K562 (cell line): ENCODE data around the gene USPL1. TPM values are rescaled to one million over a fixed set of nuclear protein-coding genes. Genes with fewer than 3 reads are reported as not detected.

Experiments
- CBX8 ChIP-seq: fragments of 200-600 bp; sonication (generic); IDR thresholded peaks from 2 replicates; pipeline ENCODE4 v1.6.1; 2012; ENCODE audit warnings: borderline replicate concordance, mixed run types, low read depth, mild to moderate bottlenecking, moderate library complexity, mixed read lengths, low read length, control low read depth, inconsistent platforms; ENCODE audit not compliant: poor library complexity, severe bottlenecking; ENCODE audit errors: extremely low read depth
- EGR1 ChIP-seq: fragments of 450-650 bp; conservative IDR thresholded peaks from 2 replicates; pipeline ENCODE4 v1.6.1; 2017; ENCODE audit warnings: mild to moderate bottlenecking
- FOS ChIP-seq: IDR thresholded peaks from 3 replicates; pipeline ENCODE4 v1.6.1; 2011; ENCODE audit not compliant: insufficient read length; ENCODE audit errors: extremely low read depth
- FOXK2 ChIP-seq, 2 experiments: fragments of 450-650 bp; IDR thresholded peaks in 1 of 2; conservative IDR thresholded peaks in 1 of 2; 2 replicates each; pipeline ENCODE4 v1.6.1; 2016; ENCODE audit warnings: low read depth in 2 of 2, mild to moderate bottlenecking in 1 of 2
- GATAD2A ChIP-seq: fragments of 450-650 bp; IDR thresholded peaks from 2 replicates; pipeline ENCODE4 v1.6.1; 2017
- HLTF ChIP-seq: fragments of 450-650 bp; IDR thresholded peaks from 2 replicates; pipeline ENCODE4 v1.6.1; 2016
- POLR2A ChIP-seq: fragments of 450-650 bp; conservative IDR thresholded peaks from 2 replicates; pipeline ENCODE4 v1.6.1; 2016
- RHOXF2B ChIP-seq: fragments of 250-450 bp; sonication (Bioruptor Pico); conservative IDR thresholded peaks from 2 replicates; pipeline ENCODE4 v1.5.1; 2021
- TFAP4 ChIP-seq: sonication (generic); formaldehyde crosslinking; IDR thresholded peaks from 2 replicates; pipeline ENCODE4 v1.8.0; 2022; ENCODE audit warnings: missing genetic modification reagents, mild to moderate bottlenecking, moderate library complexity, borderline replicate concordance
- XRCC5 ChIP-seq: fragments of 200-400 bp; formaldehyde crosslinking; IDR thresholded peaks from 2 replicates; pipeline ENCODE4 v1.6.1; 2017; ENCODE audit warnings: low read depth, mild to moderate bottlenecking, low read length
- ZMIZ1 ChIP-seq, 2 experiments: fragments of 150-350 bp in 1 of 2; IDR thresholded peaks; 2 replicates each; pipeline ENCODE4 v1.6.1; 2012 to 2016; ENCODE audit warnings: low read depth in 2 of 2, low read length in 2 of 2, mild to moderate bottlenecking in 1 of 2, moderate library complexity in 1 of 2
- ZNF133 ChIP-seq: fragments of 250-450 bp; sonication (Bioruptor Pico); IDR thresholded peaks from 2 replicates; pipeline ENCODE4 v1.4.0; 2020; ENCODE audit warnings: mild to moderate bottlenecking
- ZNF449 ChIP-seq: fragments of 250-450 bp; sonication (Bioruptor Pico); IDR thresholded peaks from 2 replicates; pipeline ENCODE4 v1.8.0; 2022; ENCODE audit warnings: moderate library complexity, mild to moderate bottlenecking, inconsistent platforms
- ZNF609 ChIP-seq: sonication (generic); formaldehyde crosslinking; IDR thresholded peaks from 2 replicates; pipeline ENCODE4 v1.8.1; 2023; ENCODE audit warnings: missing genetic modification reagents, mild to moderate bottlenecking, borderline replicate concordance
- polyA plus RNA-seq, 8 experiments: library from polyadenylated mRNA; depleted of rRNA in 4 of 8; stranded (reverse) in 5 of 8; unstranded in 3 of 8; fragments of >200 nt; fragmentation: Nextera tagmentation in 2 of 8; fragmentation: Illumina TruSeq in 1 of 8; extraction: Ambion mirVana in 2 of 8; extraction: Trizol in 1 of 8; gene quantifications; 2 replicates each; pipeline versions ENCODE4 v1.2.1 to v1.2.3, GENCODE V29; 2011 to 2014; ENCODE audit warnings: inconsistent platforms in 1 of 8, missing spikeins in 1 of 8
- total RNA-seq, 7 experiments: library from RNA; depleted of rRNA in 6 of 7; stranded (reverse); fragments of >200 nt in 6 of 7; fragmentation: Illumina TruSeq in 2 of 7; extraction: Trizol in 2 of 7; gene quantifications; 2 replicates each; pipeline versions ENCODE4 v1.2.1 to v1.2.3, GENCODE V29; 2011 to 2021; ENCODE audit warnings: low replicate concordance in 1 of 7

USPL1 gene
- total and polyA plus RNA-seq, 9 of the 15 experiments (the other 6 are each of a cell fraction or from before 2014, with no cell fraction given), result 5.5 to 18.0 (median 12.0) TPM

- TF ChIP-seq ZNF609 (no peak), RHOXF2B (CRISPR knock-in tag) (no peak), CBX8 (no peak), TFAP4 (CRISPR knock-in tag) (no peak; the same call in 1 of the 2 replicates), XRCC5 (no peak), FOS (no peak), ZNF449 (no peak), HLTF (no peak), POLR2A (peak; percentile 51), ZNF133 (CRISPR knock-in tag) (no peak), EGR1 (no peak), GATAD2A (no peak), ZMIZ1 (IDR thresholded peaks at IDR 0.05; ENCODE audit: low read depth in 2 of 2, low read length in 2 of 2) (no peak), FOXK2 (conservative IDR thresholded peaks at IDR 0.05 in 1 of 2, IDR thresholded peaks at IDR 0.05 in 1 of 2; ENCODE audit: low read depth in 2 of 2) (no peak)
These were observed 56.2 kb downstream of the USPL1 start (continued) for GRCh38 chr13:30673669-30674521.
